Type B pancreatic cell (in vitro differentiated cells): ENCODE measurements around the gene TMSB4X. TPM values are rescaled to one million over a fixed set of nuclear protein-coding genes. Genes with fewer than 3 reads are reported as not detected.

Experiments
- DNase-seq: peaks from one replicate; pipeline ENCODE4 v3.0.0; 2021; ENCODE audit warnings: mixed read lengths; ENCODE audit not compliant: unreplicated experiment; ENCODE audit errors: extremely low spot score
- H3K27ac Mint-ChIP-seq: 2 replicates; pipeline ENCODE4 v1.8.0; 2021; ENCODE audit warnings: mild to moderate bottlenecking, mixed read lengths
- H3K27me3 Mint-ChIP-seq: 2 replicates; pipeline ENCODE4 v1.8.0; 2021; ENCODE audit warnings: mixed read lengths
- H3K36me3 Mint-ChIP-seq: 2 replicates; pipeline ENCODE4 v1.8.0; 2021; ENCODE audit warnings: mixed read lengths
- H3K4me1 Mint-ChIP-seq: one replicate; pipeline ENCODE4 v1.8.0; 2021; ENCODE audit warnings: mixed read lengths; ENCODE audit not compliant: unreplicated experiment
- H3K4me3 Mint-ChIP-seq: 2 replicates; pipeline ENCODE4 v1.8.0; 2021; ENCODE audit warnings: mild to moderate bottlenecking, mixed read lengths
- H3K9me3 Mint-ChIP-seq: 2 replicates; pipeline ENCODE4 v1.8.0; 2021; ENCODE audit warnings: mixed read lengths
- total RNA-seq: library from RNA; stranded (reverse); gene quantifications from 2 replicates; pipeline ENCODE4 v1.2.1, GENCODE V29; 2021; ENCODE audit warnings: low replicate concordance
- TF ChIP-seq, protein P1 (sequence below): fragments of 200-600 bp; sonication (generic); conservative IDR thresholded peaks from 2 replicates; pipeline ENCODE4 v1.5.0; 2021; ENCODE audit warnings: antibody characterized with exemption, mild to moderate bottlenecking

TMSB4X gene
- total RNA-seq, 1 donor from 2014 or later = 1,981 TPM

- H3K27ac Mint-ChIP-seq = no peak overlapping the region
Measured at GRCh38 chrX:12965131-12965940, 9.6 kb upstream of the TMSB4X start.

DNA sequence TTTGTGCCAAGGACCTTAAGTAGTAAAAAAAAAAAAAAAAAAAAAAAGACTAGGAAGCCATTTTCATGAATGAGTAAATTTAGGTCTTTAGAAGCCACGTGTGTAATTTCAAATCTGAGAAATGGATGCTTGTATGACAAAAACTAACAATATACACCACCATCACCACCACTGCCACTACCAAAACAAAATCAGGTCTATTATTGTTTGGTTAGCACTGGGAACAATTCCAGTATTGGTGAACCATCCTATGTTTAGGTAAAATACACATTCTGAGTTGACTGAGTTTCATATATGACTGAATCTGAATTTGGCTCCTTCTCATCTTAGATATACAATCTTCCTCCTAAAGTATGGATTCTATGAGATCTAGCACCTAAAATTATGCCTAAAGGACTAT is 8.8 kb upstream of the TMSB4X start:
- no peaks in the 10 kb centered on the region for H3K36me3 Mint-ChIP-seq
- H3K9me3 Mint-ChIP-seq = peaks cover 17% of the 10 kb centered on the region
- TF ChIP-seq, protein P1, sequence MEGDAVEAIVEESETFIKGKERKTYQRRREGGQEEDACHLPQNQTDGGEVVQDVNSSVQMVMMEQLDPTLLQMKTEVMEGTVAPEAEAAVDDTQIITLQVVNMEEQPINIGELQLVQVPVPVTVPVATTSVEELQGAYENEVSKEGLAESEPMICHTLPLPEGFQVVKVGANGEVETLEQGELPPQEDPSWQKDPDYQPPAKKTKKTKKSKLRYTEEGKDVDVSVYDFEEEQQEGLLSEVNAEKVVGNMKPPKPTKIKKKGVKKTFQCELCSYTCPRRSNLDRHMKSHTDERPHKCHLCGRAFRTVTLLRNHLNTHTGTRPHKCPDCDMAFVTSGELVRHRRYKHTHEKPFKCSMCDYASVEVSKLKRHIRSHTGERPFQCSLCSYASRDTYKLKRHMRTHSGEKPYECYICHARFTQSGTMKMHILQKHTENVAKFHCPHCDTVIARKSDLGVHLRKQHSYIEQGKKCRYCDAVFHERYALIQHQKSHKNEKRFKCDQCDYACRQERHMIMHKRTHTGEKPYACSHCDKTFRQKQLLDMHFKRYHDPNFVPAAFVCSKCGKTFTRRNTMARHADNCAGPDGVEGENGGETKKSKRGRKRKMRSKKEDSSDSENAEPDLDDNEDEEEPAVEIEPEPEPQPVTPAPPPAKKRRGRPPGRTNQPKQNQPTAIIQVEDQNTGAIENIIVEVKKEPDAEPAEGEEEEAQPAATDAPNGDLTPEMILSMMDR = no peak

More at GRCh38 chrX:12965131-12965940, 9.6 kb upstream of the TMSB4X start:
- no peak for DNase-seq
- Mint-ChIP-seq H3K4me3 (no peak overlapping the region), H3K36me3 (no peaks in the 10 kb centered on the region), H3K27me3 (no peaks in the 10 kb centered on the region), H3K9me3 (peaks cover 12% of the 10 kb centered on the region), H3K4me1 (no peaks in the 10 kb centered on the region)
- TF ChIP-seq, protein P1 = no peak

DNA sequence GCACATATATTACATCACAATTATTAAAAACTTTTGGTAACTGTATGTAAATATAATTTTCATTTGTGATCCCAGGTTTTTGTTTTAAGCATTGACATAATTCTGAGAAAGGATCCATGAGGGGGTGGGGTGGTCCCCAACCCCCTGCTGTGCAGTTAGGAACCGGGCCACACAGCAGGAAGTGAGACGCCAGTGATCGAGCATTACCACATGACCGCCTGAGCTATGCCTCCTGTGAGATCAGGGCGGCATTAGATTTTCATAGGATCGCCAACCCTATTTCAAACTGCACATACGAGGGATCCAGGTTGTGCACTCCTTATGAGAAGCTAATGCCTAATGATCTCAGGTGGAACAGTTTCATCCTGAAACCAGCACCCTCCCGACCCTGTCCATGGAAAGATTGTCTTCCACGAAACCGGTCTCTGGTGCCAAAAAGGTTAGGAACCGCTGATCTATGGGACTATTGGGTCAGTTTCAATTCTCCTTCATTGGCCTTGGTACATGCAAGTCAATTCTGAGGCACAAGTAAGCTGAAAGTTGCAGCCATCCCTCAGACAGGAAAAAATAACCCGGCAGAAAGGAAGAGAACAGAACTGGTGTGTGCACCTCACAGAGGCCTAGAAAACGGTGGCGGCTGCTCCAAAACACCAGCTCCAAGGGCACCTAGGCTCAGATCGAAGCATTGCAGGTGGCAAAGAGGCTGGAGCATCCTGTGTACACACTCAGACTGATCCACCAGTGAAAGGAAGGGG is 7.0 kb upstream of the TMSB4X start:
- Mint-ChIP-seq H3K4me1 (peaks cover 11% of the 10 kb centered on the region), H3K9me3 (peaks cover 17% of the 10 kb centered on the region), H3K36me3 (no peaks in the 10 kb centered on the region), H3K27ac (no peak overlapping the region), H3K4me3 (no peak overlapping the region), H3K27me3 (no peaks in the 10 kb centered on the region)
- no peak for DNase-seq
- TF ChIP-seq, protein P1 = no peak

More for the DNA sequence above, 8.8 kb upstream of the TMSB4X start:
- Mint-ChIP-seq H3K4me3 (no peak overlapping the region), H3K4me1 (peaks cover 6% of the 10 kb centered on the region), H3K27ac (no peak overlapping the region), H3K27me3 (no peaks in the 10 kb centered on the region)
- no peak for DNase-seq

GRCh38 chrX:12970691-12971202 is 4.2 kb upstream of the TMSB4X start:
- Mint-ChIP-seq H3K36me3 (peaks cover 1% of the 10 kb centered on the region), H3K27ac (peak overlapping the region; percentile 62), H3K9me3 (peaks cover 10% of the 10 kb centered on the region), H3K4me3 (no peak overlapping the region), H3K27me3 (no peaks in the 10 kb centered on the region), H3K4me1 (peaks cover 20% of the 10 kb centered on the region)
- TF ChIP-seq, protein P1 = peak; percentile 62
- DNase-seq = no peak

- Mint-ChIP-seq H3K36me3 (peaks cover 6% of the 10 kb centered on the region), H3K9me3 (peaks cover 9% of the 10 kb centered on the region), H3K4me1 (peaks cover 20% of the 10 kb centered on the region), H3K27me3 (peaks cover 3% of the 10 kb centered on the region), H3K4me3 (no peak overlapping the region), H3K27ac (peak overlapping the region; percentile 62)
- DNase-seq = no peak
- TF ChIP-seq, protein P1 = no peak
Measured at GRCh38 chrX:12971282-12972003, 3.5 kb upstream of the TMSB4X start.
